ENCODE measurements around the gene DRAM2.

The DRAM2 gene

GRCh38 chr1:111139956-111140679 lies at the start of gene DRAM2, which contains the start of gene CEPT1:
Gene DRAM2, minus strand, starts transcription at chr1:111140093. Its CDS starts 8,539 bp downstream, at chr1:111131554.
Gene CEPT1, plus strand, starts transcription at chr1:111140223. Its CDS starts 7,492 bp downstream, at chr1:111147715.
- no peak for FAIRE-seq

- no peak for FAIRE-seq
These were observed 44.8 kb upstream of the DRAM2 start for GRCh38 chr1:111184663-111185062.

DNA sequence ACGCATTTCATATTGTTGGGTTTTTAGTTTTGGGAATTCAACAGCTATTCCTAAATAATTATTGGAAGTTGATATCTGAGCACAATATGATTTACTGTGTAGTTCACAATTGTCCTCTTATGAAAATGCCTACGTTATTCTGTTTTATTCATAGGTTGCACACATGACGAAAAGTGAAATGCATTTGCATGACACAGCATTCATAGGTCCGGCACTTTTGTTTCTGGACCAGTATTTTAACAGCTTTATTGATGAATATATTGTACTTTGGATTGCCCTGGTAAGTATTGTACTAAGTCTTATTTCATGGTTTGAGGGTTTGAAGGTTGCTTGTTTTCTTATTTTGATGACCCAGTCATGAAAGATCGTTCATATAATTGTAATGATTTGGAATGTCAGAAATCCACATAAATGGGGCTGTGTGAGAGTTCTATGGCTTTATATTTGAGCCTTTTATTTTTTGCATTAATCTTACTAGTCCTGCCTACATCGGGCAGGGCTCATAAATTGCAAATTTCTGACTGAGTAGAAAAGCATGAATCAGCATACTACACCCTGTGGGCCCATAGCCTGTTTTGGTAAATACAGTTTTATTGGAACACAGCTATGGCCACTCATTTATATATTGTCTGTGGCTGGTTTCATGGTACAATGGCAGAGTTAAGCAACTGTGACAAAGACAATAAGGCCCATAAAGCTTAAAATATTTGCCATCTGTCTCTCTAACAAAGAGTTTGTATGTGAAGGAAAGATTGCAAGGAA lies 43.6 kb upstream of the DRAM2 start:
- FAIRE-seq, result no peak

GRCh38 chr1:111182052-111182451 lies 42.2 kb upstream of the DRAM2 start:
- no peak for FAIRE-seq

GRCh38 chr1:111179968-111180533 lies 40.2 kb upstream of the DRAM2 start:
- FAIRE-seq, result no peak

DNA sequence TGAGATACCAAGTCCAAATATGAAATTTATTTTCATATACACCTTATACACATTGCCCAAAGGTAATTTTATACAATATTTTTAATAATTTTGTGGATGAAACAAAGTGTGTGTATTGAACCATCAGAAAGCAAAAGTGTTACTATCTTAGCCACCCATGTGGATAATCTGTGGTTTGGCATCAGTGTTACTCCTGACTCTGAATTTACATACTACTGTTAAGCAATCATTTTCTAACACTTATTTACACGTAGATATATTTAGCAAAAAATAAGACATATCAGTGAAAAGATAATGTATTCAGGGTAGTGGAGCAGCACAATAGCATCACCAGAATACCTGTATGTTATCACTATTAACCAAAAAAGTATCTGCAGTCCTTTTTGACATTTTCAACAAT lies 36.8 kb upstream of the DRAM2 start:
- no peak for FAIRE-seq

GRCh38 chr1:111175349-111175748 lies 35.5 kb upstream of the DRAM2 start:
- no peak for FAIRE-seq

DNA sequence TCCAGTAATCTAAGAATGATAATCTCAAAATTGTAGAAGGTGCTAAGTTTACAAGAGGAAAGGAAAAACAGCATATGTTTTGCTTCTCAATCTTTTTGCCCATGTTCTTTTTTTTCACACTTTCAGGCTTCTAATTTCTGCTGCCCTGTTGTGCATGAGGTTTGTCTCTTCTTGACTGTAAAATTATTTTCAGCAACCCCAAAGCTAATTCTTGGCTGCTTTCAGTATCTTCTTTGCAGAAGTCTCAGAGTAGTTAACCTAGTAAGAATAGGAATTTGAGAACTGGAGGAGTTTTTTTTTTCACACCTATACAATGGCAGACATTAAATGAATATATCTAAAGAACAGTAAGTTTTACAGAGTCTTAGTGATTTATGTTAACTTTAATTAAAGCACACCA lies 34.2 kb upstream of the DRAM2 start:
- FAIRE-seq, result no peak

DNA sequence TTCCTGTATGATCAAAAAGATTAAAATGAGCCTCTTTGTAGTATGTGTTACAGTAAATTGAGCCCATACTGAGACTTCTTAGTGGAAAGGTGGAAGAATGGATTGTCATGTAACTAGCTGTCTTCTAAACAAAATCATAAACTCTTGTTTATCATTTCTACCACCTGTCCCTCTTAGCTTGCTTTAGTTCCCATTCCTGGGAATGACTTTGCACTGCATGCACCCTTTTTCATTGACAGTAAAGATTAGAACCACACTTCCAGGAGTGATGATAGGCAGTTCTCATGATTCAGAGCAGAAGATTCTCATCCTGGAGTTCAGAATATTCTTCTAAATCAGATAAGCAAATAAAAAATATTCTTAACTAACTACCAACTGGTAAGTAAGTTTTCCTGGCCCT lies 32.6 kb upstream of the DRAM2 start:
- FAIRE-seq, result no peak

- FAIRE-seq, result no peak
These were observed 24.3 kb upstream of the DRAM2 start for GRCh38 chr1:111164151-111164550.

DNA sequence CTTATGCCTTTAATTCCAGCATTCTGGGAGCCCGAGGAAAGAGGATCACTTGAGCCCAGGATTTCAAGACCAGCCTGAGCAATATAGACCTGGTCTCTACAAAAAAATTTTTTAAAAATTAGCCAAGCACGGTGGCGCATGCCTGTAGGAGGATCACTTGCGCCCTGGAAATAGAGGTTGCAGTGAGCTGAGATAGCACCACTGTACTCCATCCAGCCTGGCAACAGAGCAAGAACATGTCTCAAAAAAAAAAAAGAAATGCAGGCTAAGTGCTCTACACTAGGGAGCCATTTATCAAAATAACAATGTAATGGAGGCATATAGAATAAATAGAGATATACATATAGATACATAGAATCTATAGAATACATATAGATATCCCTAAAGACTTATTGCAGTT lies 23.5 kb upstream of the DRAM2 start:
- no peak for FAIRE-seq

GRCh38 chr1:111162488-111162880 lies 22.6 kb upstream of the DRAM2 start:
- FAIRE-seq, result no peak

GRCh38 chr1:111161843-111162487 lies 22.1 kb upstream of the DRAM2 start:
- FAIRE-seq, result no peak

GRCh38 chr1:111157431-111157830 lies 17.5 kb upstream of the DRAM2 start:
- FAIRE-seq, result no peak

GRCh38 chr1:111154021-111154999 lies 14.4 kb upstream of the DRAM2 start:
- FAIRE-seq, result peak; percentile 23

- FAIRE-seq, result no peak
These were observed 11.9 kb upstream of the DRAM2 start for GRCh38 chr1:111151838-111152237.

GRCh38 chr1:111148376-111148881 lies 8.5 kb upstream of the DRAM2 start:
- FAIRE-seq, result no peak

DNA sequence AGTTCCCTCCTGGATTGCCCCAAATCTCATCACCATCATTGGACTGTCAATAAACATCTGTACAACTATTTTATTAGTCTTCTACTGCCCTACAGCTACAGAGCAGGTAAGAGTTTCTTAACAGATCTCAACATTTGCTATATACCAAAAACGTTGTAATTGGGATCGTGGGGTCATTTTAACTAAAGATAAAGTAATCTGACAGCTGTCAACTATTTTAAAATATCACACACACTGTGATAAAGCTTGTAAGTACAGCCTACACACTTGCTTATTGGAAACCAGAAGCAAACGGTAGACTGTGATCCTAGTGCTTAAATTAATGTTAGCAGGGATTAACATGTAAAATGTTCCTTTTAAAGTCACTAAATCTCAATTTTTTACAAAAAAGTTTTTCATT lies 8.1 kb upstream of the DRAM2 start:
- no peak for FAIRE-seq

- no peak for FAIRE-seq
These were observed 6.3 kb upstream of the DRAM2 start for GRCh38 chr1:111145963-111146768.

GRCh38 chr1:111145542-111145941 lies 5.6 kb upstream of the DRAM2 start:
- FAIRE-seq, result no peak

All from endometrium (tissue), 2 donors.